Glomerular endothelial cell (primary cell): ENCODE measurements around the gene ITPR3. TPM values are rescaled to one million over a fixed set of nuclear protein-coding genes. Genes with fewer than 3 reads are reported as not detected.

Experiments
- DNase-seq: peaks from one replicate; pipeline ENCODE4 v3.0.0-alpha.2; 2011; ENCODE audit warnings: low read depth, low spot score; ENCODE audit errors: extremely low read depth
- total RNA-seq: library from RNA; depleted of rRNA; stranded (reverse); fragments of >200 nt; gene quantifications from 2 replicates; pipeline ENCODE4 v1.2.3, GENCODE V29; 2015

The ITPR3 gene
- 66.6 and 79.7 TPM in 2 replicates for total RNA-seq

DNA sequence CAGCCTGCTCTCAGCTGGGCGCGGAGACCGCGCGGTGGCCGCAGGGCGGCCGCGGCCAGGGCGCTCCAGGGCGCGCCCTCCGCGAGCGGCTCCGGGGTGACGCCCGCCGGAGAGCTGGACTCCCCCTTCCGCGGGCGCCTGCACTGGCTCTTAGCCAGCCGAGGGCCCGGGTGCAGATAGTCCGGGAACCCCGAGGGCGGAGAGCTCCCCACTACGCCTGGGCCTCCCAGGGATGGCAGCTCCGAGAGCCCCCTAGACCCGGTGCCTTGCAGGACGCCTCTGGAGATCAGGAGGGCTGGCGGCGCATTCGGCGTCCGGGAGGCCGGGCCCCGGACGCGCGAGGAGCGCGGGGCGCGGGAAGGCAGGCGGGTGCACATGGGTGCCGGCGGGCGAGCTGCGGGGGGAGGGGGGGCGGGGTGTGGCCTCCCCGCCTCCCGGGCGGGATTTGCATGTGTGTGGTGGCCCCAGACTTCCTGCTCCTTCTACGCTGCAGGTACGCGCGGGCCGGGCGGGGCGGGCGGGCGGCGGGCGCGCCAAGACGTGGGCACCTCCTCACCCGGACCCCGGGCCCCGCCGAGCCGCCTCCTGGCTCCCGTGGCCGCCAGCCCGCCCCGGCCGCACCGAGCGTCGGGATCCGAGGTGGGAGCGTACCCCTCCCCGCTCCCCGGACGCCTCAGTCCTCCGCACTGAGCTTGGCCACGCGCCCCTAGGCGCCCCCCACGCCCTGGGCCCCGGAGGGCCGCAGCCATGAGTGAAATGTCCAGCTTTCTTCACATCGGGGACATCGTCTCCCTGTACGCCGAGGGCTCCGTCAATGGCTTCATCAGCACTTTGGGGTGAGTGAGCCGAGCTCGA, at the start of gene ITPR3:
TSS of gene ITPR3 (plus strand) at position 467 of the 855 bp plus-strand sequence. CDS start at position 748, 281 bp downstream.
- no peak for DNase-seq

GRCh38 chr6:33571637-33572316, 49.3 kb upstream of the ITPR3 start:
- DNase-seq = no peak

DNA sequence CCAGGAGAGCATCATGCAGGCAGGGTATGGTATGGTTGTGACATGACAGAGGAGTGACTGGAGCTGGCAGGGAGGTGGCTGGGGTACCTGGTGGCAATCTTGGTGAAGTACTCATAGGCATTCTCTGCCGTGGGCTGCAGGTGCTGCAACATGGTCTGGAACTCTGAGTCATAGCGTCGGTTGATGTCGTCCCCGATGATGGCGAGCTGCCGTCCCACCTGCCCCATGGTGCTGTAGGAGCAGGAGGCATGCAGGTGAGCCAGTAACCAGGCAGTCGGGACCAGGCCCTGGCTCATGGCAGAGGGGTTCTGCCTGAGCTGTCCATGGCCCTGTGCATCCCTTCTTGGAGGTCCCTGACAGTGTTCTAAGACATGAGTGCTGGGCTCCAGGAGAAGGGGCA, 45.9 kb upstream of the ITPR3 start:
- DNase-seq = no peak

DNA sequence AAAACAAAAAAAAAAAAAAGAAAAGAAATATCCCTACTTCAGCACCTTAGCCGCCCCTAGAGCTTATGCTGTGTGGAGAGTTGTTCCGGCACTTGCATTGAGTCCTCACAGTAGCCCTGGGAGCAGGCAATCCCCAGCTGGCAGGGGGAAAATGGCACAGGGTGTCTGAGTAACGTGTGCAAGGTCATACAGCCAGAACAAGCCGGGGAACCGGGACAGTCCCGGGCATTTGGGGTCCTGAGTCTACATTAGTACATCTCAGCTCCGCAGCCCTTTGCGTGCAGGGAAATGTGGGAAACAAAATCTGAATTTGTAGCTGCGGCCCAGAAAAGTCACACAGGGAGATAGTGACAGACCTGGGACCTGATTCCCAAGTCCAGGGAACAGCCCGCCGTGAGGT, 44.5 kb upstream of the ITPR3 start:
- DNase-seq = no peak

GRCh38 chr6:33577106-33577535, 44.0 kb upstream of the ITPR3 start:
- no peak for DNase-seq

DNA sequence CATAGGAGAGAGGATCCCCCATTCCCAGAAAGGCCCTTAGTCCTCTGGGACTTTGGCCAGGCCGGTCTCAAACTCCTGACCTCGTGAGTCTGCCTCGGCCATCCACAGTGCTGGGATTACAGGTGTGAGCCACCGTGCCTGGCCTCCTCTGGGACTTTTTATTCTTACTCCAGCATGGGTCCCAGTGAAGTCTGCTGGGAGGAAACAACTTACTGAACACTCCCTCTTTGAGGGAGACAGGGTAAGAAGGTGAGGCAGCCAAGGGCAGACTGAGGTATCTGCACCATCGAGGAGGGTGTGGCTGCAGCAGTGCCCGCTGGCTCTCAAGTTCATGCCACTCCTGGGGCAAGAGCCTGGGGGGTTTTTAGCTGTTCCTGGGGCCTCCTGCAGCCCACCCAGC, 43.4 kb upstream of the ITPR3 start:
- no peak for DNase-seq

- no peak for DNase-seq
Measured at GRCh38 chr6:33578164-33578563, 43.0 kb upstream of the ITPR3 start.

- DNase-seq = no peak
Measured at GRCh38 chr6:33578588-33579011, 42.5 kb upstream of the ITPR3 start.

DNA sequence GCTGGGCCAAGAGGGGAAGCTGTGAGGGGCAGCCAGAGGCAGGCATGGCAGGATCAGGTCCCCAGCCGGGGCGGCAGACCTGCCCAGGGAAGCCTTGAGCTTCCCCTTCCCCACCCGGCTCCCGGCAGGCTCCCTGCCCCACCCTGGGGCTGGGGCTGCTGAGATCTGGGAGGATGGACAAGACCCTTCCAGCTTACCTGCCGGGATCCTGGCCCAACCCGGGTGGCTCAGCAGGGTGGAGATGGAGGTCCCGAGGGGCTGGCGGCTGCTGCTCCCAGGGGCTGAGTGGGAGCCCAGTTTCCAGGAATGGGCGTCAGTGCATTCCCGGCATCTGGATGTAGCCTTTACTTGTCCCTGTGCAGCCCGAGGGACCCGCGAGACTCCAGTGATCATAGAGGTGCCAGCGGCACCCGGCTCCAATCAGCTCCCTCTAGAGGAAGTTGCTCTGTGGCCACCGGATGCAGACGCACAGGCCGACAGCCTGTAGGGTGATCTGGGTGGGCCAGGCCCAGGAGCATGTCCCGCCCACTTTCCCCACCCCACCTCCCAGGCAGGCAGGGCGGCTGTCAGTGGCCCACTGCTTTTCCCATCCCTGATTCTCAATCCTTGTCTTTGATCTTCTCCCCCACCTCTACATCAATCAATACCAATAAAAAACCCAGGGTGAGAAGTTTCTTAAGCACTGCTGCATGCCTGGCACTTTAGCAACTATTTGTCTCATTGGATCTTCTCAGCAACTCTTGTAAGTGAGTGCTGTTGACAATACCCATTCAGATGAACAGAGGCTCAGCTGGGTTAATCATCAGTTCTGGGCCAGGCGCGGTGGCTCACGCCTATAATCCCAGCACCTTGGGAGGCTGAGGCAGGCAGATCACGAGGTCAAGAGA, 41.1 kb upstream of the ITPR3 start, which contains the start of gene BAK1:
TSS of gene BAK1 (minus strand) at position 449 of the 887 bp plus-strand sequence. CDS start 2,672 bp downstream, outside the sequence.
- peak; percentile 36 for DNase-seq

DNA sequence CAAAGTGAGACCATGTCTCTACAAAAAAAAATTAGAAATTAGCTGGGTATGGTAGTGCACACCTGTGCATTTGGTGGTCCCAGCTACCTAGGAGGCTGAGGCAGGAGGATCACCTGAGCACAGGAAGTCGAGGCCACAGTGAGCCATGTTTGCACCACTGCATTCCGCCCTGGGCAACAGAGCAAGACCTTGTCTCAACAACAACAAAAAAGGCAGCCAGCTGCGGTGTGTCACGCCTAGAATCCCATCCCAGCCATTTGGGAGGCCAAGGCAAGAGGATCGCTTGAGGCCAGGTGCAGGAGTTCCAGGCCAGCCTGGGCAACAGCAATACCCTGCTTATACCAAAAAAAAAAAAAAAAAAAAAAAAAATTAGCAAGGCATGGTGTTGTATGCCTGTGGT, 39.9 kb upstream of the ITPR3 start:
- DNase-seq = no peak

DNA sequence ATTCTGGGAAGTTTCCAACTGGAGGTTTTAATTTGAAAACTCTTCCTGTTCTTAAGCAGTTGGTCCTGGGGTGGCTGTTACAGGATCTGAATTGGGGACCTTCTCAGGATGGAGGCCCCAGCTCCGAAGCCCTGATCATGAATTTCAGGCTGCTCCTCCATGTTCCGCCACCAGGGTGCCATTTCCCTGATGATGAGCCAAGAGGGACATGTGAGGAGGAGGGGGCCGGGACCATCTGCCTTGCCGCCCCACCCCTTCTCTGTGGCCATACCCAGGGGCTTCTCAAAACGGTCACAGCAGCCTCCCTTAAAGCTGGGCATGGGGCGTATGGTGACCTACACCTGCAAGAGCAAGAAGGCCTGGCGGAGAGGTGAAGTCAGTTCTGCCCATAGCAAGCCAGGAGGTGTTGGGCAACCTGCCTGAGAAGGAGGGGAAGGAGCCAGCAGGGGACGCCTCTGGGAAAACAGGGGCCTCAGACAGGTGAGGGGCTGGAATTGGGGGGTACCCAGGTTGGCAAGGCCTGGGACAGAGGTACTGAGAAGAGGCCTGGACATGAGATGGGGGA, 37.4 kb upstream of the ITPR3 start:
- DNase-seq = no peak

DNA sequence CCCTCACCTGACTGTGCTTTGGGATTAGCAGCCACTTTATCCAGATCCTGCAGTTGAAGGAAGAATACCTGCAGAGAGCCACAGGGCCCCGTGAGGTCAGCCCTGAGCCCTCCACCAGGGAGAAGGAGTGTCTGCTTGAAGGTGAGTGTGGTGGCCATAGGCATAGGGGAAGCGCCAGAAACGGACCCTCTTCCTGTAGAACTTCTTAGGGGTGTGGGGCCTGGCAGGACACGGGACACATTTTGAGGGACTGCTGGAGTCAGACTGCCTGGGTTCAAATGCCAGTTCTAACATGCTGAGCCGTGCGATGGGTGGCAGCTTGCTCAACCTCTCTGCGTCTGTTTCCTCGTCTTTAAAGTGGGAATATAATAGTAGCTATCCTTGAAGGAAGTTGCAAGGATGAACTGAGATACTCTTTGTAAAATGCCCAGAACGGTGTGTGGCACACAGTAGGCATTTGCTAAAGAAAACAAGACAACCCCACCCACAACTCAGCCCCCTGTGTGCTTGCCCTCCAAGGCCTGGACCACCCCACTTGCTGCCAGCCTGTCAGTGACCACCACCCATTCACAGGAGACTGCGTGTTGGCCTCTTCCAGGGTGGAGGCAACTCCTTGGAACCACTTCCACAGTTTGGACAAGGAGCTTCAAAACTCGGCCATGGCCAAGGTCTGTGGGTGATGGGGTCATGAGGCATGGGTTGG, 36.3 kb upstream of the ITPR3 start:
- no peak for DNase-seq

DNA sequence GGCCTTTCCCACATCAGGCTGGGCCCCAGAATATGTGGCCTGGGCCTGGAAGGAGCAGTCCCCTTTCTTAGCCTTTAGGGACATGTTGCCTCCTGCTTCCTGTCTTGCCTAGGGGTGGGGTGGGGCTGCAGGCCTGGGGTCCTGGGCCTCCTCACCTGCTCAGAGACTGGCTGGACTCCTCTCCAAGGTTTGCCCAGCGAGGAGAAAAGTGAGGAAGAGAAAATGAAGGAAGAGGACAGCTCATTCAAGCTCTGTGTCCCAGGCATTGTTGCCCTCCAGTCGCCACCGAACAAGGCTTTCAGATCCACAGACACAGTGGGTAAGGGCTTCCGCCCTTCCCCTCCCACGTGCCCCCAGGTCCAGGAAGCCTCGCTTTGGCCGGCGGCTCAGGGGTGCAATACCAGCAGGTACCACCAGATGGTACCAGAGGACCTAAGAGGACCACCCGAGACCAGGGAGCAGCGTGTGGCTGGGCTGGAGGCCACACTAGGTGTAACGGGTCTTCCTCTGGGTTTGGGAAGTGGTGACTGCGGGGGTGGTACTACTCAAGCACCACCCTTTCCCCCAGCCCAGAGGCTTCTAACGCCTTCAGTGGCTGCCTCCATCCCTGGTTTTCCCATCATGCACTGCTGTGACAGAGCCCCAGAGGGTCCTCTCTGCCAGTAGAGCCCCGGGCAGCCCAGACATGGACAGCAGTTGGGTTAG, 35.6 kb upstream of the ITPR3 start:
- DNase-seq = peak; percentile 16

DNA sequence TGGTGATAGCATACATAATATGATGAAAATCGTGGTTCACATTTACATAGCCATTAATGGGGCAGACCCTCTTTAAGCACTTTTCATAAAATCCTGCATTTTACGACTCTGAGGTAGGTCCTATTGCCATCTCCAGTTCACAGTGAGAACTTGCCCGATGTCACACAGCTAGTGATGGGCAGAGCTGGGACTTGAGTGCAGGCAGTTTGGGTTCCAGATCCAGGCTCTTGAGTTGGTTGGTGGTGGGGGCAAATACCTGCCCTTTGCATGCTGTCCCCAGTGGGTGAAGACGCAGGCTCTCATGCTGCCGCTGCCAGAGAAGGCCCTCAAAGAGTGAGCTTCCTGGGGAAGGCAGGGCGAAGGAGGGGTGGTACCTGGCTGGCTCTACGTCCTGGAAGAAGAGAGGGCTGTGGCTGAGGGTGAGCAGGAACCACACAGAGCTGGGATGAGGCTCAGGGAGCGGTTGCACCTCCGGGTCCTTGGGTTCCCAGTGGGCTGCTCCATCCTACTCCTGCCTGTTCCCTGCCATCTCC, 34.9 kb upstream of the ITPR3 start:
- no peak for DNase-seq

DNA sequence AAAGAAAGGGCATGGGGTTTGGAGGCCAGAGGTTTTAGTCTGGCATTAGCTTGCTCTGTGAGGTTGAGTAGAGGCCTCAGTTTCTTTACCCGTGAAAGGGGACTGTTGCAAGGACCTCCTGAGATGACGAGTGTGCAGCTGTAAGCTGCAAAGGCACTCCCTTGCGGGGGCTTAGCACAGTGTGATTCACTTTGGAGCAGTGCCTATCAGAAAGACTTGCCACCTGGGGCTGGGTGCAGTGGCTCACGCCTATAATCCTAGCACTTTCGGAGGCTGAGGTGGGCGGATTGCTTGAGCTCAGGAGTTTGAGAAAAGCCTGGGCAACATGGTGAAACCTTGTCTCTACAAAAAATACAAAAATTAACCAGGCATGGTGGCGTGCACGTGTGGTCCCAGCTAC, 33.6 kb upstream of the ITPR3 start:
- no peak for DNase-seq

DNA sequence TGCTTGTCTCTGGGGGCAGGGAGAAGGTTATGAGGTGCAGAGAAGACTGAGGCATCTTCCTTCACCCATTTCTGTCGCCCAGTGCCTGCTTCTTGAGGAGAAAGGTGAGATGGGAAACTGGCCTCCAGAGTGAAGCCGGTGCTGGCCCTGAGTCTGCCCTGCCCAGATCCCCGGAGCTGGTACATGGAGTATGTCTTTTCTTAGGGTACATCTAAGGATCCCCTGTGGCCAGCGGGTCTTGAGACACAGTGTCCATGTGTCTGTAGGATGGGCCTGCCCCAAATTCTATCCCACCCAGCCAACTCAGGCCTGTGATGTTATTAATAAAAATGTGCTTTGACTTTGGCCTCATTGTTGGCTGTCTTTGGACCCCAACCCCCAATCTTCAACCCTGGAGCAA, 32.2 kb upstream of the ITPR3 start:
- DNase-seq = no peak

- no peak for DNase-seq
Measured at GRCh38 chr6:33589392-33589730, 31.8 kb upstream of the ITPR3 start.

- DNase-seq = peak; percentile 47
Measured at GRCh38 chr6:33589731-33590530, 31.2 kb upstream of the ITPR3 start.
